A549 (cell line): ENCODE data around the gene CCDC171. TPM values are rescaled to one million over a fixed set of nuclear protein-coding genes. Genes with fewer than 3 reads are reported as not detected.

ENCODE experiments used
- ATAC-seq, 2 experiments: fragments of 200-7000 bp in 1 of 2; fragments of >200 bp in 1 of 2; cut with Nextera tagmentation in 1 of 2; cut with Tn5 transposase in 1 of 2; 3 replicates each; pipeline versions ENCODE4 v1.8.0 to v1.9.1; 2018 to 2020; ENCODE audit warnings: mild to moderate bottlenecking in 1 of 2, moderate library complexity in 1 of 2
- CTCF ChIA-PET: fragments of 300-600 bp; sonication (Branson Sonifier 250); formaldehyde crosslinking; extraction: SDS; loops from one replicate; lab custom pipeline; 2021; ENCODE audit warnings: antibody characterized with exemption, inconsistent platforms; lab: Yijun Ruan, JAX
- POLR2A ChIA-PET: fragments of 350-600 bp; formaldehyde crosslinking; extraction: SDS; loops from one replicate; lab custom pipeline; 2021; ENCODE audit warnings: antibody characterized with exemption, inconsistent platforms; lab: Yijun Ruan, JAX
- DNase-seq, 2 experiments: peaks; one replicate each; pipeline versions ENCODE4 v3.0.0 to v3.0.0-alpha.2; 2011 to 2016; ENCODE audit warnings: low read depth in 1 of 2, low spot score in 1 of 2
- FAIRE-seq: peaks from 2 replicates; lab custom pipeline; 2011; peaks lifted over from hg19 to GRCh38; lab: Jason Lieb, UNC
- H3K27ac ChIP-seq, 2 experiments: fragments of >200 bp; sonication (Bioruptor Twin); formaldehyde crosslinking; 3 replicates each; pipeline ENCODE4 v1.5.1; 2016 to 2017
- H3K4me1 ChIP-seq: fragments of >200 bp; sonication (Bioruptor Twin); formaldehyde crosslinking; 3 replicates; pipeline ENCODE4 v1.6.1; 2016
- H3K4me2 ChIP-seq: fragments of >200 bp; sonication (Bioruptor Twin); formaldehyde crosslinking; 3 replicates; pipeline ENCODE4 v1.6.1; 2016
- H3K4me3 ChIP-seq: fragments of >200 bp; sonication (Bioruptor Twin); formaldehyde crosslinking; 3 replicates; pipeline ENCODE4 v1.5.1; 2016
- H3K9me3 ChIP-seq: fragments of >200 bp; sonication (Bioruptor Twin); formaldehyde crosslinking; 3 replicates; pipeline ENCODE4 v1.6.1; 2016
- BHLHE40 ChIP-seq: IDR thresholded peaks from 2 replicates; pipeline ENCODE4 v1.6.1; 2012; ENCODE audit warnings: low read depth, low read length, inconsistent platforms
- CBX2 ChIP-seq: fragments of 200-600 bp; sonication (generic); IDR thresholded peaks from 2 replicates; pipeline ENCODE4 v1.6.1; 2016; ENCODE audit warnings: low read depth, mild to moderate bottlenecking, borderline replicate concordance
- CEBPB ChIP-seq, 2 experiments: fragments of >200 bp in 1 of 2; sonication (Bioruptor Twin) in 1 of 2; formaldehyde crosslinking in 1 of 2; IDR thresholded peaks; 2 replicates each; pipeline ENCODE4 v1.6.1; 2012 to 2016
- EHF ChIP-seq: fragments of 250-450 bp; sonication (Bioruptor Pico); IDR thresholded peaks from 2 replicates; pipeline ENCODE4 v1.5.0; 2020; ENCODE audit warnings: mild to moderate bottlenecking
- FOSL2 ChIP-seq, 2 experiments: fragments of 450-650 bp in 1 of 2; fragments of >200 bp in 1 of 2; sonication (Bioruptor Twin) in 1 of 2; formaldehyde crosslinking; IDR thresholded peaks; 2 replicates each; pipeline versions ENCODE4 v1.5.0 to v1.6.1; 2016 to 2020; ENCODE audit warnings: mild to moderate bottlenecking in 1 of 2, moderate library complexity in 1 of 2
- FOXS1 ChIP-seq: fragments of 250-450 bp; sonication (Bioruptor Pico); IDR thresholded peaks from 2 replicates; pipeline ENCODE4 v1.5.0; 2020; ENCODE audit warnings: mild to moderate bottlenecking, moderate library complexity
- GATA3 ChIP-seq: IDR thresholded peaks from 2 replicates; pipeline ENCODE4 v1.6.1; 2012; ENCODE audit warnings: borderline replicate concordance
- HDAC2 ChIP-seq: fragments of 200-600 bp; sonication (generic); IDR thresholded peaks from 2 replicates; pipeline ENCODE4 v1.6.1; 2016
- HOXA7 ChIP-seq: fragments of 250-450 bp; sonication (Bioruptor Pico); IDR thresholded peaks from 2 replicates; pipeline ENCODE4 v1.5.0; 2020; ENCODE audit warnings: mild to moderate bottlenecking, moderate library complexity
- HOXB5 ChIP-seq: fragments of 250-450 bp; sonication (Bioruptor Pico); IDR thresholded peaks from 2 replicates; pipeline ENCODE4 v1.5.0; 2020; ENCODE audit warnings: mild to moderate bottlenecking, moderate library complexity
- JUN ChIP-seq, 2 experiments: fragments of >200 bp; sonication (Bioruptor Twin); formaldehyde crosslinking; IDR thresholded peaks; 2 replicates in 1 of 2; 3 replicates in 1 of 2; pipeline ENCODE4 v1.6.1; 2016 to 2017
- KDM5A ChIP-seq: fragments of 200-600 bp; sonication (generic); IDR thresholded peaks from 2 replicates; pipeline ENCODE4 v1.6.1; 2016; ENCODE audit warnings: antibody characterized with exemption, mild to moderate bottlenecking
- PHF8 ChIP-seq: fragments of 200-600 bp; sonication (generic); IDR thresholded peaks from 2 replicates; pipeline ENCODE4 v1.6.1; 2016; ENCODE audit warnings: low read depth, mild to moderate bottlenecking, antibody characterized with exemption, moderate library complexity, borderline replicate concordance
- POLR2A ChIP-seq: IDR thresholded peaks from 2 replicates; pipeline ENCODE4 v1.6.1; 2012; ENCODE audit warnings: mild to moderate bottlenecking, low read length
- POLR2AphosphoS2 ChIP-seq: conservative IDR thresholded peaks from 2 replicates; pipeline ENCODE4 v1.6.1; 2012; ENCODE audit warnings: low read length, improper control_type of control experiment, inconsistent platforms
- RAD21 ChIP-seq, 2 experiments: fragments of >200 bp in 1 of 2; sonication (Bioruptor Twin) in 1 of 2; formaldehyde crosslinking in 1 of 2; IDR thresholded peaks in 1 of 2; conservative IDR thresholded peaks in 1 of 2; 2 replicates in 1 of 2; 3 replicates in 1 of 2; pipeline ENCODE4 v1.6.1; 2012 to 2018; ENCODE audit warnings: inconsistent platforms in 1 of 2
- RARB ChIP-seq: fragments of 250-450 bp; sonication (Bioruptor Pico); IDR thresholded peaks from 2 replicates; pipeline ENCODE4 v1.8.0; 2021; ENCODE audit warnings: mild to moderate bottlenecking, moderate library complexity
- RCOR1 ChIP-seq: fragments of 150-350 bp; IDR thresholded peaks from 2 replicates; pipeline ENCODE4 v1.6.1; 2014; ENCODE audit warnings: antibody characterized with exemption, low read length, low read depth
- RNF2 ChIP-seq: fragments of 200-600 bp; sonication (generic); IDR thresholded peaks from 2 replicates; pipeline ENCODE4 v1.6.1; 2016; ENCODE audit warnings: low read depth, mild to moderate bottlenecking, antibody characterized with exemption, moderate library complexity, borderline replicate concordance
- SMC3 ChIP-seq: fragments of >200 bp; sonication (Bioruptor Twin); formaldehyde crosslinking; IDR thresholded peaks from 3 replicates; pipeline ENCODE4 v1.6.1; 2018; ENCODE audit warnings: inconsistent platforms
- TP53 ChIP-seq: fragments of 250-450 bp; sonication (Bioruptor Pico); IDR thresholded peaks from 2 replicates; pipeline ENCODE4 v1.5.0; 2021; ENCODE audit warnings: mild to moderate bottlenecking, moderate library complexity
- WGBS: methylation state at CpG from one replicate; pipeline ENCODE4 v1.1.6; 2017; ENCODE audit errors: missing lambda C conversion rate; 5-methylcytosine and 5-hydroxymethylcytosine counted together
- polyA plus RNA-seq, 4 experiments: library from polyadenylated mRNA; depleted of rRNA in 3 of 4; stranded (reverse); fragments of >200 nt; fragmentation: RNase III in 1 of 4; extraction: RNeasy Plus Mini Kit Qiagen cat#74134 plus additional on column Dnase treatment in 1 of 4; gene quantifications; 2 replicates in 3 of 4; 3 replicates in 1 of 4; pipeline ENCODE4 v1.2.3, GENCODE V29; 2011 to 2017
- TF ChIP-seq, protein P1 (sequence below): IDR thresholded peaks from 2 replicates; pipeline ENCODE4 v1.6.1; 2012; ENCODE audit warnings: low read depth, borderline replicate concordance
- TF ChIP-seq, protein P2 (sequence below): fragments of 250-450 bp; sonication (Bioruptor Pico); IDR thresholded peaks from 2 replicates; pipeline ENCODE4 v1.5.0; 2021; ENCODE audit warnings: mild to moderate bottlenecking, moderate library complexity, borderline replicate concordance
- TF ChIP-seq, protein P3 (sequence below): fragments of 200-600 bp; sonication (generic); IDR thresholded peaks from 2 replicates; pipeline ENCODE4 v1.6.1; 2016; ENCODE audit warnings: antibody characterized with exemption, mild to moderate bottlenecking, moderate library complexity
- TF ChIP-seq, protein P4 (sequence below): IDR thresholded peaks from 2 replicates; pipeline ENCODE4 v1.6.1; 2012
- TF ChIP-seq, protein P5 (sequence below): IDR thresholded peaks from 2 replicates; pipeline ENCODE4 v1.6.1; 2012
- TF ChIP-seq, protein P6 (sequence below): fragments of >200 bp; sonication (Bioruptor Twin); formaldehyde crosslinking; IDR thresholded peaks from 3 replicates; pipeline ENCODE4 v1.6.1; 2016

Gene CCDC171
- polyA plus RNA-seq, 2 of the 4 experiments (the other 2 are of a cell fraction): 0.88 to 1.3 TPM

DNA sequence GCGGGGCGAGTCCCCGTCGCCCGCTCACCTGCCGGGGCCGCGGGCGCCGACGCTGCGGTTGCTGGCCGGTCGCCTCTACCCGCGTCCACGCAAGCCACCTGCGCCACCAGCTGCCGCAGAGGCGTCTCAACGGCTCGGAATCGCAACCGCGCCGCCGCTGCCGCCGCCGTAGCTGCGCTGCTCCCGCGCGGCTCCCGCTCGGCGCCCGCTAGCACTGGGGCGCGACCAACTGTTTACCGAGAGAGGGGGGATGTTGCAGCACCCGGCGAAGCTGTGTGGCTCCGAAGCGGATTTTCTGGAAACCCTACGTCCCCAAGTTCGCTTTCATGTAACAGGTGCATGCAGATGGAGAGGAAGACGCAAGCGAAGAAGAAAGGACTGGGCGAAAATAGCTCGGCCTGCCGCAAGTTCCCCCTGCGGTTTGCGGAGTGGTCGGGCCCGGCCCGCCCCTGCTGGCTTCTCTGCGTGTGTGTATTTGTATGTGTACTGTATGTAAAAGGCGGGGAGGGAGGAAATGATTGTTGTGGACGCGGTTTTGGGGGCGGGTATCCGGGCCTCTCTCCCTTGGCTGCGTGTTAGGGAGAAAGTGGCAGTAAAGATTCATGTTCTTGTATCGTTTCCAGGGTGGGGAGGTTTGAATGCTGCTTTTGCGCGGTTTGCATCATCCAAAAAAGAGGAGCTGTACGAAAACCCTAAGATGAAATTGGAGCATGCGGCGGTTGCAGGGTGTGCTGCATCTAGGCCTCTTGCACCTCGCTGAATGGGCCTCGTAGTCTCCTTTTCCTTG lies 41.9 kb upstream of the CCDC171 start, which contains the start of gene PSIP1:
Gene PSIP1, minus strand, starts transcription at position 182 of the 787 bp plus-strand sequence. CDS start 782 bp downstream, outside the sequence.
- Histone ChIP-seq H3K4me3 (peak within 1 kb of the TSS; percentile 99), H3K27ac (peak within 1 kb of the TSS; percentile 98 to 99), H3K4me1 (peaks cover 22% of the 10 kb centered on the region), H3K9me3 (no peaks in the 10 kb centered on the region), H3K4me2 (peak within 1 kb of the TSS; percentile 76)
- TF ChIP-seq, protein P1, sequence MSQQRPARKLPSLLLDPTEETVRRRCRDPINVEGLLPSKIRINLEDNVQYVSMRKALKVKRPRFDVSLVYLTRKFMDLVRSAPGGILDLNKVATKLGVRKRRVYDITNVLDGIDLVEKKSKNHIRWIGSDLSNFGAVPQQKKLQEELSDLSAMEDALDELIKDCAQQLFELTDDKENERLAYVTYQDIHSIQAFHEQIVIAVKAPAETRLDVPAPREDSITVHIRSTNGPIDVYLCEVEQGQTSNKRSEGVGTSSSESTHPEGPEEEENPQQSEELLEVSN: peak; percentile 59
- TF ChIP-seq KDM5A: no peak
- TF ChIP-seq TP53 (CRISPR knock-in tag): no peak
- TF ChIP-seq RARB (CRISPR knock-in tag): no peak
- TF ChIP-seq, protein P2, sequence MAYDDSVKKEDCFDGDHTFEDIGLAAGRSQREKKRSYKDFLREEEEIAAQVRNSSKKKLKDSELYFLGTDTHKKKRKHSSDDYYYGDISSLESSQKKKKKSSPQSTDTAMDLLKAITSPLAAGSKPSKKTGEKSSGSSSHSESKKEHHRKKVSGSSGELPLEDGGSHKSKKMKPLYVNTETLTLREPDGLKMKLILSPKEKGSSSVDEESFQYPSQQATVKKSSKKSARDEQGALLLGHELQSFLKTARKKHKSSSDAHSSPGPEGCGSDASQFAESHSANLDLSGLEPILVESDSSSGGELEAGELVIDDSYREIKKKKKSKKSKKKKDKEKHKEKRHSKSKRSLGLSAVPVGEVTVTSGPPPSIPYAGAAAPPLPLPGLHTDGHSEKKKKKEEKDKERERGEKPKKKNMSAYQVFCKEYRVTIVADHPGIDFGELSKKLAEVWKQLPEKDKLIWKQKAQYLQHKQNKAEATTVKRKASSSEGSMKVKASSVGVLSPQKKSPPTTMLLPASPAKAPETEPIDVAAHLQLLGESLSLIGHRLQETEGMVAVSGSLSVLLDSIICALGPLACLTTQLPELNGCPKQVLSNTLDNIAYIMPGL (CRISPR knock-in tag): no peak
- TF ChIP-seq, protein P3, sequence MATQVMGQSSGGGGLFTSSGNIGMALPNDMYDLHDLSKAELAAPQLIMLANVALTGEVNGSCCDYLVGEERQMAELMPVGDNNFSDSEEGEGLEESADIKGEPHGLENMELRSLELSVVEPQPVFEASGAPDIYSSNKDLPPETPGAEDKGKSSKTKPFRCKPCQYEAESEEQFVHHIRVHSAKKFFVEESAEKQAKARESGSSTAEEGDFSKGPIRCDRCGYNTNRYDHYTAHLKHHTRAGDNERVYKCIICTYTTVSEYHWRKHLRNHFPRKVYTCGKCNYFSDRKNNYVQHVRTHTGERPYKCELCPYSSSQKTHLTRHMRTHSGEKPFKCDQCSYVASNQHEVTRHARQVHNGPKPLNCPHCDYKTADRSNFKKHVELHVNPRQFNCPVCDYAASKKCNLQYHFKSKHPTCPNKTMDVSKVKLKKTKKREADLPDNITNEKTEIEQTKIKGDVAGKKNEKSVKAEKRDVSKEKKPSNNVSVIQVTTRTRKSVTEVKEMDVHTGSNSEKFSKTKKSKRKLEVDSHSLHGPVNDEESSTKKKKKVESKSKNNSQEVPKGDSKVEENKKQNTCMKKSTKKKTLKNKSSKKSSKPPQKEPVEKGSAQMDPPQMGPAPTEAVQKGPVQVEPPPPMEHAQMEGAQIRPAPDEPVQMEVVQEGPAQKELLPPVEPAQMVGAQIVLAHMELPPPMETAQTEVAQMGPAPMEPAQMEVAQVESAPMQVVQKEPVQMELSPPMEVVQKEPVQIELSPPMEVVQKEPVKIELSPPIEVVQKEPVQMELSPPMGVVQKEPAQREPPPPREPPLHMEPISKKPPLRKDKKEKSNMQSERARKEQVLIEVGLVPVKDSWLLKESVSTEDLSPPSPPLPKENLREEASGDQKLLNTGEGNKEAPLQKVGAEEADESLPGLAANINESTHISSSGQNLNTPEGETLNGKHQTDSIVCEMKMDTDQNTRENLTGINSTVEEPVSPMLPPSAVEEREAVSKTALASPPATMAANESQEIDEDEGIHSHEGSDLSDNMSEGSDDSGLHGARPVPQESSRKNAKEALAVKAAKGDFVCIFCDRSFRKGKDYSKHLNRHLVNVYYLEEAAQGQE: 0 out of 2 replicates have a peak, but pooled peaks have one; percentile 20
- no peak for TF ChIP-seq CBX2
- no peak for TF ChIP-seq FOXS1
- no peak for TF ChIP-seq CEBPB (IDR thresholded peaks at IDR 0.05)
- 0 out of 2 replicates have a peak, but pooled peaks have one; percentile 46 for TF ChIP-seq HOXB5 (CRISPR knock-in tag)
- no peak for TF ChIP-seq EHF (CRISPR knock-in tag)
- no peak for TF ChIP-seq RCOR1
- no peak for TF ChIP-seq SMC3
- no peak for TF ChIP-seq HOXA7 (CRISPR knock-in tag)
- TF ChIP-seq, protein P4, sequence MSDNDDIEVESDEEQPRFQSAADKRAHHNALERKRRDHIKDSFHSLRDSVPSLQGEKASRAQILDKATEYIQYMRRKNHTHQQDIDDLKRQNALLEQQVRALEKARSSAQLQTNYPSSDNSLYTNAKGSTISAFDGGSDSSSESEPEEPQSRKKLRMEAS: peak; percentile 79
- TF ChIP-seq HDAC2: no peak
- TF ChIP-seq PHF8: peak; percentile 42; the same call in 1 of the 2 replicates
- TF ChIP-seq POLR2AphosphoS2: no peak
- TF ChIP-seq, protein P5, sequence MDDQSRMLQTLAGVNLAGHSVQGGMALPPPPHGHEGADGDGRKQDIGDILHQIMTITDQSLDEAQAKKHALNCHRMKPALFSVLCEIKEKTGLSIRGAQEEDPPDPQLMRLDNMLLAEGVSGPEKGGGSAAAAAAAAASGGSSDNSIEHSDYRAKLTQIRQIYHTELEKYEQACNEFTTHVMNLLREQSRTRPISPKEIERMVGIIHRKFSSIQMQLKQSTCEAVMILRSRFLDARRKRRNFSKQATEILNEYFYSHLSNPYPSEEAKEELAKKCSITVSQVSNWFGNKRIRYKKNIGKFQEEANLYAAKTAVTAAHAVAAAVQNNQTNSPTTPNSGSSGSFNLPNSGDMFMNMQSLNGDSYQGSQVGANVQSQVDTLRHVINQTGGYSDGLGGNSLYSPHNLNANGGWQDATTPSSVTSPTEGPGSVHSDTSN: no peak
- TF ChIP-seq, protein P6, sequence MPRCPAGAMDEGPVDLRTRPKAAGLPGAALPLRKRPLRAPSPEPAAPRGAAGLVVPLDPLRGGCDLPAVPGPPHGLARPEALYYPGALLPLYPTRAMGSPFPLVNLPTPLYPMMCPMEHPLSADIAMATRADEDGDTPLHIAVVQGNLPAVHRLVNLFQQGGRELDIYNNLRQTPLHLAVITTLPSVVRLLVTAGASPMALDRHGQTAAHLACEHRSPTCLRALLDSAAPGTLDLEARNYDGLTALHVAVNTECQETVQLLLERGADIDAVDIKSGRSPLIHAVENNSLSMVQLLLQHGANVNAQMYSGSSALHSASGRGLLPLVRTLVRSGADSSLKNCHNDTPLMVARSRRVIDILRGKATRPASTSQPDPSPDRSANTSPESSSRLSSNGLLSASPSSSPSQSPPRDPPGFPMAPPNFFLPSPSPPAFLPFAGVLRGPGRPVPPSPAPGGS: no peak; the same call in 2 of the 3 replicates
- peak; percentile 79 for TF ChIP-seq BHLHE40
- no peak for TF ChIP-seq RAD21 (conservative IDR thresholded peaks at IDR 0.05 in 1 of 2, IDR thresholded peaks at IDR 0.05 in 1 of 2)
- TF ChIP-seq RNF2: no peak
- peak; percentile 84 for TF ChIP-seq POLR2A
- TF ChIP-seq GATA3: peak; percentile 87
- peak; percentile 63 to 86; a peak in 3 of 5 replicates for TF ChIP-seq JUN (IDR thresholded peaks at IDR 0.05)
- TF ChIP-seq FOSL2 (IDR thresholded peaks at IDR 0.05): no peak
- TF ChIP-seq FOSL2 (CRISPR knock-in tag; IDR thresholded peaks at IDR 0.05): no peak
- 1% methylated on average over 30 of the region's 72 CpGs for WGBS
- ChIA-PET POLR2A (interaction anchor here (0.6 to 3.0 kb wide), 6 partner anchors 10 to 1836 kb away, joined by 3 to 52 read pairs (median 4); partner anchors contain the start of genes CCDC171 and TTC39B), CTCF (interaction anchor here (0.9 to 1.4 kb wide), 4 partner anchors 12 to 96 kb away, joined by 3 to 9 read pairs (median 6); no protein-coding TSS in a partner anchor)
- FAIRE-seq (peak; percentile 23), ATAC-seq (peak; percentile 91 to 94), DNase-seq (peak; percentile 60 to 87)
